WTC11 (cell line): Measurements from ENCODE around the gene GPD1.

Experiments used
- CTCF ChIP-seq: fragments of 200-600 bp; IDR thresholded peaks from 2 replicates; pipeline ENCODE4 v1.8.0; 2022; ENCODE audit warnings: antibody characterized with exemption
- FOXP4 ChIP-seq: sonication (generic); formaldehyde crosslinking; IDR thresholded peaks from 2 replicates; pipeline ENCODE4 v1.8.0; 2022; ENCODE audit warnings: mild to moderate bottlenecking, missing genetic modification reagents
- JUN ChIP-seq: sonication (generic); formaldehyde crosslinking; IDR thresholded peaks from 2 replicates; pipeline ENCODE4 v1.8.0; 2023; ENCODE audit warnings: mild to moderate bottlenecking, missing genetic modification reagents
- MLX ChIP-seq: sonication (generic); formaldehyde crosslinking; IDR thresholded peaks from 2 replicates; pipeline ENCODE4 v1.8.1; 2023; ENCODE audit warnings: mild to moderate bottlenecking, missing genetic modification reagents, moderate library complexity
- NR3C1 ChIP-seq: sonication (generic); formaldehyde crosslinking; conservative IDR thresholded peaks from 2 replicates; pipeline ENCODE4 v1.8.1; 2023; ENCODE audit warnings: low read depth, mild to moderate bottlenecking, missing genetic modification reagents
- TEAD1 ChIP-seq: sonication (generic); formaldehyde crosslinking; IDR thresholded peaks from 2 replicates; pipeline ENCODE4 v1.8.0; 2022; ENCODE audit warnings: mild to moderate bottlenecking, missing genetic modification reagents
- TEAD4 ChIP-seq: sonication (generic); formaldehyde crosslinking; IDR thresholded peaks from 2 replicates; pipeline ENCODE4 v1.8.0; 2022; ENCODE audit warnings: mild to moderate bottlenecking, missing genetic modification reagents
- ZNF671 ChIP-seq: fragments of 250-450 bp; sonication (Bioruptor Pico); IDR thresholded peaks from 2 replicates; pipeline ENCODE4 v1.8.0; 2021; ENCODE audit warnings: mild to moderate bottlenecking

GRCh38 chr12:50072198-50072907, 31.5 kb upstream of the GPD1 start:
- TF ChIP-seq TEAD4 (CRISPR knock-in tag) (no peak), JUN (CRISPR knock-in tag) (no peak), CTCF (no peak), TEAD1 (CRISPR knock-in tag) (no peak), NR3C1 (no peak), FOXP4 (CRISPR knock-in tag) (no peak), ZNF671 (CRISPR knock-in tag) (no peak), MLX (CRISPR knock-in tag) (no peak)
